Forelimb muscle (tissue), 1 donor: ENCODE results near the gene OR2AE1. TPM values are rescaled to one million over a fixed set of nuclear protein-coding genes. Genes with fewer than 3 reads are reported as not detected.

Experiments
- DNase-seq: peaks from one replicate; pipeline ENCODE4 v3.0.0-alpha.2; 2013; ENCODE audit warnings: low read depth
- polyA plus RNA-seq: library from polyadenylated mRNA; unstranded; fragments of 120-200 nt; gene quantifications from one replicate; pipeline ENCODE4 v1.2.1, GENCODE V29; 2013; ENCODE audit not compliant: insufficient read length

The OR2AE1 gene
- polyA plus RNA-seq, 1 donor: not detected

DNA sequence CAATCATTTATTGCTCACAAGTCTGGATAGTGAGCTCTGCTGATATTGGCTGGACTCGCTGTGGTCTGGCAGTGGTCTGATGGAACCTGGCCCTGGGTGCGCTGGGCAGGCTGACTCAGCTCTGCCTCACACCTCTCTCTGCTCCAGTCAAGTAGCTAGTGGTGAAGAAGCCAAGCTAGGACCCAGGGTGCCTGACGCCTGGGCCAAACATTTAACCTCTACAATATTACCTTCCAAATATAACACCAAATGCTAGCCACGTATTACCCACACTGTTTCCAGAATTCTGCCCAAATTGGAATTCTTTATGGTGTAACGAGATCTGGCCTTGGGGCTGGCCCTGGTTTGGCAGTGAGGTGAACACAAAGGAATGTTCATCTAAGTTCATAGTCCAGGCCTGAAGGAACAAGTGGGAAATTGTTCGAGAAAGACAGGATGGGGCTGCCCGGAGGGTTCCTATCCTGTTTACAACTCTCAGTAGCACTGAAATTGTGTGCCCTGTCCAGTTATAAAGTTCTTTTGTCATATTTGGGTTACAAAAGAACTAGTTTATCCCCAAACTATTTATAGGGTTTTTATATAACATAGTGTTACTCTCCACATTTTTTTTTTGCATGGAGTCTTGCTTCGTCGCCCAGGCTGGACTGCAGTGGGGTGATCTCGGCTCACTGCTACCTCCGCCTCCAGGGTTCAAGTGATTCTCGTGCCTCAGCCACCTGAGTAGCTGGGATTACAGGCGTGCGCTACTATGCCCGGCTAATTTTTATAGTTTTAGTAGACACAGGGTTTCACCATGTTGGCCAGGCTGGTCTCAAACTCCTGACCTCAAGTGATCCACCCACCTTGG, 16.3 kb downstream of the OR2AE1 start:
- no peak for DNase-seq

DNA sequence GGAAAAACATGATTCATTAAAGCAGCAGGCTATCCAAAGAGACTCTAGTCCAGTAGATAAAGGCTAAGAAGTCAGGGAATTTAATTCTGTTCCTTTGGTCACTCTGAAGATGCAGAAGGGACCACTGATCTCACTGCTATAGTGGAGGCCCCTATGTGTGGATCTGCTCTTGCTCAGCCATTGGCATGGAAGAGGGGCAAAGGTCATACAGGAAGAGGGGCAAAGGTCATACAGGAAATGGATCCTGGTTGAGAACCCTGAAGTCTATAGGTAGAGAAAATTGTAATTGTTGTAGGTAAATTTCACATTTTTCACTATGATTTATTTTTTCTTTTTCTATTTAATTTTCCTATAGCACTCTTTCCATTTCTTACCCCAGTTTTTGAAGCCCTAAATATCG, 21.6 kb downstream of the OR2AE1 start:
- DNase-seq: no peak

DNA sequence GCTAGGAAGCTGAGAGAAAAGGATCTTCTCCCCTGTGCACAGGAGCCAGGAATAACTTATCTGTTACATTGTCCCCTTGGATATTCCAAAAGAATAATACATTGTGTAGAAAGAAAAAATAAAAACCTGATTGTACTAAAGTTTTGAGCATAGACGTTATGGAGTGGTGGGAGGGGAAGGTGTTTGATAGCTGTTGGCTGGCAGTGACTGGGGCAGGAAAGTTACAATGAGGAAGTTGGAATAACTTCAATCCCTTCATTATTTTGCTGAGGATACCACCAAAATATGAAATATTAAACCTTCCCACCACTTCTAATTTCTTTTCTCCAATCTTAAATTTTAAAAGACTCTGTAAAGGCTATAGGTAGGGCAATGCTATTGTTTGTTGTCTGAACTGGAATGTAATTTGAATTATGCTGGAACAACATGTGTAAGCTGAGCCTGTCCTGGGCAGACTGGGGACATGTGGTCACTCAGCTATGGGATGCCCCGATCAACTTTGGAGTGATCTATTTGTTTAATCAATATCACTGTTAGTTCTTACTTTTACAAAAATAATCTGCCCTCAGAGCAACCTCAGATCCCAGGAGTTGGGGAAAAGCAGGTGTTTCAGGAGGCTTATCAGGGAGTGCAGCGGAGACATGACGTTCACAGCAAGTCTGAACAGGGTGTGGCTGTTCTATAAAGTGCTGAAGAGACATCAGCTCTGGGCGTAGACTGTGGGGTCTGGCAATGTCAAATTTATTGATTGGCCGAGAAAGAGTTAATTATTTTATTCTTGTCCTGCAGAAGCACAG, 28.2 kb downstream of the OR2AE1 start:
- DNase-seq: no peak

DNA sequence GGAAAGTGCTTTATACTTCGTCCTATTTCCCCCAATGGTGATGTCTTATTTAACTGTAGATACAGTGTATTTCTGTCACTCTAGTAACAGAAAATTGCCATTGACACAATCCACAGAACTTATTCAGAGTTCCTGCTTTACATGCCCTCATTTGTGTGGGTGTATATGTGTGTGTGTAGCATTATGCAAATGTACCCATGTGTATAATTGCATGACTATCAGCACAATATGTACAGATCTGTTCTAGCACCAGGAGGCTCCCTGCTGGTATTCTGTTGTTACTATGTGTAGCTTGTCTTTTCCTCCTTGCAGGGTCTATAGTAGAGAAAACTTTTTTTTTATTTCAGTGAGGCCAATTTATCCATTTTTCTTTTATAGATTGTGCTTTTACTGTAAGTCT, 32.5 kb downstream of the OR2AE1 start:
- DNase-seq: no peak

DNA sequence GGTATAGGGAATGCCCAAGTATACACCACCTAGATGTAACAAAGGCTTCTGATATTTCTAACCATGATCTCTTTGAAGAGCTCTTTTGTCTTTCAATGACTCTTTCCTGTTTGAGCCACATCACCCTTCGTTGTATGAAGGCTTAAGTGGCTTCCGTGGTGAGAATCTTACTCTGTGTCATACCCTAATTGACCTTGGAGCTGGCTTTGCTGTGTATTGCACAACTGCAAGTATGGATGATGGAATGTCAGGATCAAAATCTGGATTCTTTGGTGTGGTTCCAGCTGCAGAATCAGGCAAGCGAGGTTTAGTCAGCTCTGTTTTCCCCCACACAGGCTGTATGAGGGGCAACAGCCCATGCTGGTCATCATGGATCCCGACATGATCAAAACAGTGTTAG, 33.0 kb downstream of the OR2AE1 start:
- no peak for DNase-seq

DNA sequence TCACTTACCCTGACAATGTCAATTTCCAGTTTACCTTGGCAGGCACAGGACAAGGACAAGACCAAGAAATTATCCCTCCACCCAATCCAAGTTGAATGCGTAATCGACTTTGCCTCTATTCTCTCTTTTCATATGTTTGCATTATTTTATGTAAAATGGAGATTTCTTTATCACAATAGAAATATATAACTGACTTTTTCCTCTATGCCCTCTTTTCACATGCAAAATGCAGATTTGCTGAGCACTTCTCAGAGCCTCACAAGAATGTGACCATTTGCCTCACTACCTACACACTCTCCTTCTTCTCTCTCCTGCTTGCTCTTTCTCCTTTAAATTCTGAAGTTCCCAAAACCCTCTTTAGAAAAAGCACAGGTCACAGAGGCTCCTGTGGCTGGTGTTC, 33.9 kb downstream of the OR2AE1 start:
- no peak for DNase-seq

DNA sequence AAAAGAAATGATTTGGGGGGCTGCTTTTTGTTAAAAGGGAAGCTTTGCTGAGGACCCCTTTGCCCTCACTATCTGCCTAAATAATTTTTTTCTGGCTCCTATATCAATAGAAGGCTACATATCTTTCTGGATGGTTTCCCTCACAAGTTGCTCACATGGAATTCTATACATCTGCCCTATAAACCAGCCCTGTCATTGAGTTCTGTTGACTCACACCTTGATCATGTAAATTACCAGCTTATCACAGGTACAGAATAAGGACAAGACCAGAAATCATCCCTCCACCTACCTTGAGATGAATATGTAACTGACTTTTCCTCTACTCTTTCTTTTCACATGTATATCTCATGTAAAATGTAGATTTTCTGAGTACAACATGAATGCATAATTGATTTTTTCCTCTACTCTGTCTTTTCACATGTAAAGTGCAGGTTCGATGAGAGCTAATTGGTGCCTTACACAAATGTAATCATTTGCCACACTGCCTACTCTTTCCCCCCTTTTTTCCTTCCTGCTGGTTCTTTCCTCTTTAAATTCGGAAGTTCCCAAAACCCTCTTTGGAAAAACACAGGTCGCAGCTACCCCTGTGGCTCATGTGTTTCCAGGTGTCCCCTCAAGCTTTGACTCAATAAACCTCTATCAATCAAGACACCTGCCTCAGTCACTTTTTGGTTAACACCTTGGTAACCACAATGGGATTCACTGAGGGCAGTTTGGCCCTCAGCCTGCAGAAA, 36.5 kb downstream of the OR2AE1 start:
- DNase-seq: no peak

DNA sequence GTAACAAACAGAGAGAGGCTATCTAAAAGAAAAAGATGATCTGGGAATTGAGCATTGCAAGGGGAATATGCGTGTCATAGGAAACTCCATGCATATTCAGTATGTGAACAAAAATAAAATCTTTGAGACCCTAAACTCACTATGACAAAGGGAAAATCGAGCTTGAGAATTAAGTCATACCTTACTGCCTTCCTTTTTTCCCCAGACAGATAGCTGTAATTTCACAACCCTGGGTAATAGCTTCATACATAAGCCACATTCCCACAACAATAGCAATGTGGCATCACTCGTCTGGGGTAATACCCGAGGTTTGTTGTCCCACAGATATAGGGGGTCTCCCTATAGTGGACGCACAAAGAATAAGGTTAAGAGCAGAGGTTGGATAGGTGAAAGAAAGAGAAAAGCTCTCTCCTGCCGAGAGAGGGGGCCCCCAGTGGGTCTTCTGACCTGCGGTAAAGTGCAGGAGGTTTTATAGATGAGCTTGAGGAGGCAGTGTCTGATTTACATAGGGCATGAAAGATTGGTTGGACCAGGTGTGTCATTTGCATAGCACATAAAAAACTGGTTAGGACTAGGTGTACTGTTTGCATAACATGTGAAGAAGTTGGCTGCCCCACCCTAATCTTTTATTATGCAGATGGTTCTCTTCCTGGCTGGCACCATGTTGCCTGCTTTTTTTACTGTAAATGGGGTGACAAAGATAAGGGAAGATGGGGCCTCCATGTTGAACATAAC, 37.4 kb downstream of the OR2AE1 start:
- DNase-seq: no peak

DNA sequence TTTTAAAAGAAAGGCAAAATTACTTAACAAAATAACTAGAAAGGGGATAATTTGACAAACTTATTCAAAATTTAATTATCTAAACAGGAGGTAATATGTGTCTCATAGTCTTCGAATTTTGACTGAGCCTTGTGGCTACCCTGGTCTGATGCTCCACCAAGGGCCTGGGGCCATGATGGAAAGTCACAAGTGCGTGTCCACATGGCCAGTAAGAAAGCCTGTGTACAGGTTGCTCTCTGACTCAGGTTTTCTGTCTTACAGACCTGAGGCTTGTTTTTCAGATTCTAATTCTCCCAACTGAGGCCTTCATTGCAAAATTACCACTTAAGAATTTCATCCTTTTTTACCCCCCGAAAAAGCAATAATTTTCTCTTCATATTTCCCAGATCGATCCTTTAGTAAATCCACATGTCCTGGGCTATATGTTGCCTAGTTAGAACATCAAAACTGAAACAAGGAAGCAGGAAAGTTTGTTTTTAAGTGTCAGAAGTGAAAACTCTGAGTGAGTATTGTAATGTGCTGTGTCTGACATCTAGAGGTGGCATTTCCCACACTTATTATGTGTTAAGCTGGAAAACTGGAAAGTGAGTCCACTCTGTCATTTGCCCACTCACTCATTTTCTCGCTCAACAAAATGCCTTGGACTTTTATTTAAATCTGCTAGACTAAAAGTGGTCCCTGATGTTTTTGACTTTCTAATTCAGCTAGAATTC, 39.0 kb downstream of the OR2AE1 start:
- no peak for DNase-seq

DNA sequence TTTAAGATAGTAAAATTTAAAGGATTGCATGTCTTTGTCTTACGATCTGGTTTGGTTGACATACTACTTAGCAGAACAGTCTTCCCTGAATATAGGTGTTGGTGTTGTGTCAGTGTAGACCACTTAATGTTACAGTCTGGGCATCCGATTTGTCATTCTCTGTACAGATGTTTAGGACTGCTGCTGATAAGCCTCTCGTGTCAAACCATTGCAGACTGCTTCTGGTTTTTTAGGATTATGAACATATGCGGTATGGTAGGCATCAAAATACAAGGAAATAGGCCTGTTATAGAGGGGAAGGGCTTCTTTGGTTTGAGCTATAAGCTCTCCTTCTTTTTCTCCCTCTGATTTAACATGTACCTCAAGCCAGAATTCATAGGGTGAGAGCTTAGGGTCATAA, 41.6 kb downstream of the OR2AE1 start:
- DNase-seq: no peak

DNA sequence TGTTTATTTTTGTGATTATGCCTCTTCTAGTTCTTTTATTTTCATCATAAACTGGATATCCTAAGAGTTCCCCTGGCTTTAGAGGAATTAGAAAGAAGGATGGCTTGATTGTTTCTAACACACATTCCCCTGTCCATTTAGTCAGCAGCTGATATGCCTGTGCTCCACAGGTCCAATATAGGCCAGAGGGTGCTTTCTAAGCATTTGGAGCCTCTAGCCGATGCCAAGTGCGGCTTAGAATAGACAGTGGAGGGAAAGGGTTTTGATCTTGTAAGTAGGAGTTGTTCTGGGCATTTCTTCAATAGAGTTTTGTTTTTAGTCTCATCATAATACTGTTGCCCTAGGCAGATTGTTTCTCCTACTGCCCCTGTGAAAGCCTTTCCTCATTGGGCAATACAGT, 42.5 kb downstream of the OR2AE1 start:
- no peak for DNase-seq

DNA sequence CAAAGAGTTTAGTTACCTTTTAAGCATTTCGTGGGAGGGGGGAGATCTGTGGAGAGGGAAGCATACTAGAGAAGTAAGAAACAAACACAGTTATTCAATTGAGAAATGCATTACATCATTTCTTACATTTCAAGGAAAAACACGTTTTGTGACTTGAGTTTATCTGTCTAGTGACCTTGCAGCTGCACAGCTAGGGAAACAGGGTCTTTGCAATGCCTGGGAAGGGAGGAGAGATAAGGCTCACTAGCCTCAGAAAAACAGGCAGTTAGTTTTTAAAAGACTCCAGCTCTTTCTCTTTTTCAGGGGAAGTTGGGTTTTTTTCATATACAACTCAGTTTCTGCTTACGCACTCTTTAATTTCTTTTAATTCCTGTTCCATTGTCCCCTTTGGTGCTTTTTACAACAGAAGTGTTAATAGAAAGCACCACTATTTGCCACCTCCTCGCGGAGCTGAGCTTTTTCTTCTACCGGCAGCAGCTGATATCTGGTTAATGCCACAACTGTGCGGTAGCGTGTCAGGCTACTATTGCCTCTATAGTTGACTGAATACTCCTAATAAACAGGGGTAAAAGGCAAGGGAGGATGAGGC, 43.5 kb downstream of the OR2AE1 start:
- DNase-seq: no peak

DNA sequence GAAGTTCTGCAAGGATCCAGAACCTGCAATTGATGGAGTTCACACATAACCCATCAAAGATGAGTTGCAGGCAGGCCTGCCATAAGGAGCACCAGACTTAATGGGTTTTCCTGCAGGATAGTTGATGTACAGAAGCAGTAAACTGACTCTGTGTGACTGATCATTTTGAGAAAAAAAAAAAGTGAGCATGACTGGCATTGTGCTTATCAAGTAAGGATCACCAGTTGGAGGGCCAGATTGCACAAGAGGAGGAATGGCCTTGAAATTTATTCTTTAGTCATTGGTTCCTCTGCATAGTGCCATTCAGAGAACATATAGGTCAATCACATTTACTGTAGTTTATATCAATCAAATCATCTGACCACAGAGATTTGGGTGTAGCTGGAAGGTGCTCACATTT, 45.2 kb downstream of the OR2AE1 start:
- DNase-seq: no peak

DNA sequence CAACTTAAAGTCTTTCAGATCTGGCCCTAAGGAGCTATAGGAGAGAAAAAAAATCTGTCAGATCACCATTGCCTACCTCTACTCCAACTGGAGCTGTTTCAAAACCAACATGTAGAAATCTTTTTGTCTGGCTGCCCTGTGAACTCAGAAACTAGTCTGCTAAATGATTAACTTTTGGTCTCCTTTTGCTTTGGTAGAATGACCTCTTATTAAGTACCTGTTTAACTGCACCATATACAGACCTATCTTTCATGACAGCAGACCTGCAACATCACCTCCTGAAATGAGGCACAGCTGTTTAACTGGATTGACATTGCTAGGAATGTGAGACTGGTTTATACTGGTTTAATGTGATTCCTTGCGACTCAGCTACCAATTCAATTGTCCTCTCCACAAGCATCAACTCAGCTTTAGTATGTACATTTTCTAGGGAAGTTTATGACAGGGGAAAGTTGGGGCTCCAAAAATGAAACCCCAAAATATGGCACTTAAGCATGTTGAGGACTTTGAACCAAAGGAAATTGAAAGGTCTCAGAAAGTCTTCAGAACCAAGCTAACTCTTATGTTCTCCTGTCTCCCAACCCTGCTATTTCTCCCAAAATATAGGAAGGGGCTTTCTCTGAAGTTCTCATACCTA, 47.2 kb downstream of the OR2AE1 start:
- DNase-seq: no peak

DNA sequence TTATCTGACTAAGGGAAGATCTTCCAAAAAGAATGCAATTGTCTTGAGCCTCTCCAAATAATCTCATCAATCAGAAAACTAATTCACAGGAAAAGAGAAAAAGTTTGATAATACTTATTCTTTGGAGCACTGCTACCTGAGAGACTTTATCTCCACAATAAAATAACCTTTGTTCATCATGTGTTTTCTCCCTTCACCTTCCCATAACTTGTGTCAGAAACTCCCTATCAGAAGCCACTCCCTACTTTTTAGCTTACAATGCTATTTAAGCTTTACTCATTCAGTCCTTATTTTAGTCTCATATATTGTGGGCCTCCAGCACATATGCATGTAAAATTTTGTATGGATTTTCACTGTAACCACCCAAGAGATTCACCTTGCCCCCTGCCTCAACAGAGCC, 48.0 kb downstream of the OR2AE1 start:
- DNase-seq: no peak

DNA sequence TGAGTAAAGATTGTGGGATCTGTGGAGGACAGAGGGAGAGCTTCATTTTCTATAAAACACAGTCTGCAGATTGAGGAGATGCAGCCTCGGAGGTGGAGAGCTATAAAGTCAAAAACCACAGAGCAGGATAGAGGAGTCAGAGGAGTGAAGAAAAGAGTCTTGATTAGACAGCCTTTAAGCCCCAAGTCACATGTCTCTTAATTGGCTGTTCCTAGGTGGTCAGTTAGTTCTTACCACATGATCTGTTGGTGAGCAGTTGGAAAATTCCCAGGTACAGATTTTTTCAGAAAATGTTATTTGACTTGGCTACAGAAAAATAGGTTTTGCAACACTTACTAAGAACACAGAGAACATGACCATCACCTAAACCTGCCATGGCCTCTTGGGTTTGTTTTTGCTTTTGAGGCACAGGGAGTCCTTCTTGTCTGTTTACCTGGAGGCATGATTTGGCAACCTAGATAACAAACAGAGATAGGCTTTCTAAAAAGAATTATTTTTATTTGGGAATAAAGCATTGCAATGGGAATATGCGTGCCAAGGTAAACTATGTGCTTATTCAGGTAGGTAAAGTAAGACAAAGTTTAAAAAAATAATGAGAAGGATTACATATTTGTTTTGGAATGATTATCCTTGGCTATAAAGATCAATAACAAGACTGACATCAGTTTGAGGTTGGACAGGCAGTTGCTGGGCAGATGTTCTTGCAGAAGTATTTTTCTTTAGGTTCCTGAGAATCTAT, 49.6 kb downstream of the OR2AE1 start:
- DNase-seq: no peak
